GM19043 (cell line): ENCODE results near the gene SGTA.
"Not testable (repeated sequence)": the region's sequence is repeated elsewhere in the genome, so short reads cannot be mapped to it uniquely, and the experiment has no call there.

Experiments used
- ATAC-seq: cut with Tn5 transposase; IDR thresholded peaks from one replicate; pipeline ENCODE4 v1.9.1; 2021; ENCODE audit warnings: low read depth; ENCODE audit not compliant: unreplicated experiment

The SGTA gene

GRCh38 chr19:2716722-2717637 lies 66.1 kb downstream of the SGTA start:
- no peak for ATAC-seq

GRCh38 chr19:2716275-2716650 lies 66.8 kb downstream of the SGTA start:
- ATAC-seq = no peak

GRCh38 chr19:2715470-2716274 lies 67.4 kb downstream of the SGTA start:
- ATAC-seq = no peak

GRCh38 chr19:2714531-2715269 lies 68.4 kb downstream of the SGTA start:
- ATAC-seq = no peak

- not testable (repeated sequence) for ATAC-seq
Observed at GRCh38 chr19:2714102-2714501, 69.0 kb downstream of the SGTA start.

- not testable (repeated sequence) for ATAC-seq
Observed at GRCh38 chr19:2713170-2713569, 69.9 kb downstream of the SGTA start.

- no peak for ATAC-seq
Observed at GRCh38 chr19:2711875-2712205, 71.2 kb downstream of the SGTA start.

- no peak for ATAC-seq
Observed at GRCh38 chr19:2711172-2711874, 71.8 kb downstream of the SGTA start.

- no peak for ATAC-seq
Observed at GRCh38 chr19:2706251-2706650, 76.8 kb downstream of the SGTA start.
